Mesothelial cell of epicardium (in vitro differentiated cells): ENCODE measurements around the gene GPR62. TPM values are rescaled to one million over a fixed set of nuclear protein-coding genes. Genes with fewer than 3 reads are reported as not detected.
A peak's percentile ranks its signal among the peaks of the same experiment; 100 is the strongest.

ENCODE experiments used
- DNase-seq, 2 experiments: peaks; one replicate each; pipeline ENCODE4 v3.0.0; 2021; ENCODE audit warnings: low spot score in 2 of 2; ENCODE audit not compliant: unreplicated experiment in 2 of 2
- H3K27ac Mint-ChIP-seq: 2 replicates; pipeline ENCODE4 v1.8.0; 2021; ENCODE audit warnings: mixed read lengths
- H3K27me3 Mint-ChIP-seq: 2 replicates; pipeline ENCODE4 v1.8.0; 2021; ENCODE audit warnings: low read depth, mixed read lengths
- H3K36me3 Mint-ChIP-seq: 2 replicates; pipeline ENCODE4 v1.8.0; 2021; ENCODE audit warnings: mixed read lengths
- H3K4me1 Mint-ChIP-seq: 2 replicates; pipeline ENCODE4 v1.8.0; 2021; ENCODE audit warnings: mixed read lengths
- H3K4me3 Mint-ChIP-seq: 2 replicates; pipeline ENCODE4 v1.8.0; 2021; ENCODE audit warnings: mild to moderate bottlenecking, moderate library complexity, mixed read lengths
- H3K9me3 Mint-ChIP-seq: 2 replicates; pipeline ENCODE4 v1.8.0; 2021; ENCODE audit warnings: mixed read lengths
- CTCF ChIP-seq: fragments of 200-600 bp; sonication (generic); IDR thresholded peaks from one replicate; pipeline ENCODE4 v1.5.0; 2021; ENCODE audit warnings: antibody characterized with exemption; ENCODE audit not compliant: unreplicated experiment
- total RNA-seq: library from RNA; stranded (reverse); gene quantifications from 3 replicates; pipeline ENCODE4 v1.2.1, GENCODE V29; 2021

Gene GPR62
- total RNA-seq, 1 donor from 2014 or later, result 0.22 TPM

DNA sequence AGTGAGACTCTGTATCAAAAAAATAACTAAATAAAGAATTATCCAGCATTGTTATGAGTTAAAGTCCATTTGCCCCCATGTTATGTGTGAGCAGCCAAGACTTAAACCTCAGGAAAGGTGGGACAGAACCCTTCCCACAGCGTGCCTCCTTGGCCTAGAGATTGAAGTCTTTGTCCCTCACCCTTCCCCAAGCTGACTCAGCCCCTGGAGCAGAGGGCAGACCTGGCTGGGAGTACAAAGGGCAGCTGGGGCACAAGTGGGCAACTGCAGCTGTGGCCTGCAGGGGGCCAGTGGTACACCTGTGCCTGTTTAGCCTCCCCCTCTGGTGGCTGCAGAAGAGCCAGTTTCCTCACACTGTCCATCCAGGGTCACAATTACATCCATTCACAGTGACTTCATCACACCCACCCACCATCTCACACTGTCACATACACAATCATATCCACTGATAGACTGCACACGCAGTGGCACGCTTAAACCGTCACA lies 27.2 kb downstream of the GPR62 start:
- TF ChIP-seq CTCF, result peak; percentile 61
- DNase-seq, result no peak
- Mint-ChIP-seq H3K9me3 (no peaks in the 10 kb centered on the region), H3K4me1 (peaks cover 21% of the 10 kb centered on the region), H3K27me3 (no peaks in the 10 kb centered on the region), H3K4me3 (peak overlapping the region; percentile 77), H3K36me3 (peaks cover 3% of the 10 kb centered on the region), H3K27ac (peak overlapping the region; percentile 98)

DNA sequence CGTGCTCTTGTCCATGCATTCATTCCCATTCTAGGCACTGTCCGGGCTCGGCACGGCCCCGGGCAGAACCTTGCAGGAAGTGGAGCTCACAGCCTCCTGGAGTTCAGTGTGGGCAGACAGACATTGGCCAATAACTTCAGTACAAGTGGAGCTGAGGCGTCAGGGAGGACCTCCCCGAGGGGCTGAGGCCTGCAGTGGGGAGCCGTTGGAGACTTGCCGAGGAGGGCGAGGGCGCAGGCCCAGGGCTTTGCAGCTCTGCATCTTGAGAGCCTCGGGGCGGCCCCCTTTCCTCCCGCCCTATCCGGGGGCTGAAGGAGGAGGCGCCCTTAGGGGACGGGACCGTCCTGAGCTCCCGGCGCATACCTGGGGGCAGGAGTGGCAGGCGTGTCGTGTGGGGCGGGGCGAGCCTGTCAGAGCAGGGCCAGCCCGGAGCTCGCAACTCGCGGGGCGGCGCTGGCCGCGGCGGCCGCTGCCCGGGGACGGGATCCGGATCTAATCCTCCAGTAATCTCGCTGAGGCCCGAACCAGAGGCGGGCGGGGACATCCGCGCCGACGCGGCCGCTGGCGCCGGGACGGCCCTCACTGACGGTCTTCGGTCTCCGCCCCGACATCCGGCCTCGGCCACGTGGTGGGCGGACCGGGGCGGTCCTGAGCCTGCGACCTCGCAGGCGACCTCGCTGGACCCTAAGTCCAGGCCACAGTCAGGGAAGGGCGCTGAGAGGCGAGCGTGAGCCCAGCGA lies 27.8 kb downstream of the GPR62 start, which contains the start of gene ACY1:
Gene ACY1 (plus strand): TSS at position 698 of the 740 bp plus-strand sequence. CDS start 530 bp downstream, outside the sequence.
- Mint-ChIP-seq H3K4me1 (peaks cover 23% of the 10 kb centered on the region), H3K27me3 (no peaks in the 10 kb centered on the region), H3K9me3 (no peaks in the 10 kb centered on the region), H3K36me3 (peaks cover 3% of the 10 kb centered on the region), H3K27ac (peak within 1 kb of the TSS; percentile 99), H3K4me3 (peak within 1 kb of the TSS; percentile 77)
- DNase-seq, result peak; percentile 71 to 85
- no peak for TF ChIP-seq CTCF

DNA sequence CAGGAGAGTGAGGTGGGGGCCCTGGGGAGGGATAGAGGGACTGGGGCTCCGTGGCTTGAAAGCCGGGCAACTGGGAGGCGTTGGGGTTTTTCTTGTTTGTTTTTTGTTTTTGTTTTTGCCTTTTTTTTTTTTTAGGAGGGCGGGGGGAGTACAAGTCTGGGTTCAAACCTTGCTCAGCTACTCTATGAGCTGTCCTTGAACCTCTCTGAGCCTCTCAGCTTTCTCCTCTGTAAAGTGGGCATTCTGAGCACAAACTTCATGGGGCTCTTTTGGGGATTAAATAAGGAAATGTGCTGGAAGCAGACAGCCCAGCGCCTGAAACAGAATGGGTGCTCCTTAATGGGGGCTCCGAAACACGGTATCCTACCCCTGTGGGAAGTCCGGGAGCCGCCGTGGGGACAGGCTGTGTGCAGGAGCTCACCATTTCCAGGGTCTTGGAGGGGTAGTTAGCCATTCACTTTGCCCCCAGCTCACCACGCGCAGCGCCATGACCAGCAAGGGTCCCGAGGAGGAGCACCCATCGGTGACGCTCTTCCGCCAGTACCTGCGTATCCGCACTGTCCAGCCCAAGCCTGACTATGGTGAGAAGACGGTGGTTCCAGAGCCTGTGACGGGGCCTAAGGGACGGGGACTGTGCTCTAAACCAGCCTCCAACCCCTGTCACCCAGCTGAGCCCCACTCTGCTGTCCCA lies 28.5 kb downstream of the GPR62 start:
- no peaks in the 10 kb centered on the region for H3K27me3 Mint-ChIP-seq
- no peak for DNase-seq
- TF ChIP-seq CTCF, result no peak
- peaks cover 3% of the 10 kb centered on the region for H3K36me3 Mint-ChIP-seq
- H3K27ac Mint-ChIP-seq, result peak overlapping the region; percentile 99
- H3K4me3 Mint-ChIP-seq, result peak overlapping the region; percentile 77
- H3K9me3 Mint-ChIP-seq, result no peaks in the 10 kb centered on the region
- peaks cover 23% of the 10 kb centered on the region for H3K4me1 Mint-ChIP-seq

DNA sequence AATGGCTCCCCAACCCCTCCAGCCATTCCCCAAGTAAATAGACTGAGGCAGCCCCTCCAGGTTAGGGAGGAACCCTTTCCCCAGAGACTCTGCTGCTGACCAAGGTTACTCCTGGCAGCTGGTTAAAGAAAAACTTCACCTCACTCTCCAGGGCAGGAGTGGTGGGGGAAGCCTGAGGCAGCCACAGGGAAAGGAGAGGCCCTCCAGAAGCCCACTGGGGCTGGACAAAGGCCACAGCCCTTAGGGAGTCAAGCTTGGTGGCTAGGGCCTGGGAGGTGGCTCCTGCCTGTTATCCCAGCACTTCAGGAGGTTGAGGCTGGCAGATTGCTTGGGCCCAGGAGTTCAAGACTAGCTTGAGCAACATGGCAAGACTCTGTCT lies 29.1 kb downstream of the GPR62 start:
- DNase-seq, result no peak
- Mint-ChIP-seq H3K27ac (peak overlapping the region; percentile 99), H3K4me3 (peak overlapping the region; percentile 77), H3K9me3 (no peaks in the 10 kb centered on the region), H3K36me3 (peaks cover 3% of the 10 kb centered on the region), H3K27me3 (no peaks in the 10 kb centered on the region), H3K4me1 (peaks cover 23% of the 10 kb centered on the region)
- TF ChIP-seq CTCF, result no peak

DNA sequence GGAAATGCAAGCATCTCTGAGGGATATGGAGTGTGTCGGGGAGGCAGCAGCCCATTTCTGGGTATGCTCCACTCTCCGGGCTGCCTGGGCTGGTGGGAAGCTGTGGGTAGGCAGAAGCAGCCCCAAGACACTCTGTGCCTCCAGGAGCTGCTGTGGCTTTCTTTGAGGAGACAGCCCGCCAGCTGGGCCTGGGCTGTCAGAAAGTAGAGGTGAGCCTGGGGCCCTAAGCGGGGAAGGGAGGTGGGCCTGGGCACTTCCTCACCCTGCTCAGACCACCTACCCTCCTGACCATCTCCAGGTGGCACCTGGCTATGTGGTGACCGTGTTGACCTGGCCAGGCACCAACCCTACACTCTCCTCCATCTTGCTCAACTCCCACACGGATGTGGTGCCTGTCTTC lies 29.9 kb downstream of the GPR62 start:
- Mint-ChIP-seq H3K36me3 (peaks cover 3% of the 10 kb centered on the region), H3K27me3 (no peaks in the 10 kb centered on the region), H3K27ac (peak overlapping the region; percentile 99), H3K4me3 (peak overlapping the region; percentile 40), H3K4me1 (peaks cover 23% of the 10 kb centered on the region), H3K9me3 (no peaks in the 10 kb centered on the region)
- no peak for DNase-seq
- TF ChIP-seq CTCF, result no peak
